NCI-H2029 treated with DMSO at 0.1 percent for 48 hours (cell line): Measurements from ENCODE around the gene KCNH4.
A peak's percentile ranks its signal among the peaks of the same experiment; 100 is the strongest.

Experiments used
- DNase-seq: peaks from one replicate; lab custom pipeline; 2025; lab: John Stamatoyannopoulos, UW

Gene KCNH4

DNA sequence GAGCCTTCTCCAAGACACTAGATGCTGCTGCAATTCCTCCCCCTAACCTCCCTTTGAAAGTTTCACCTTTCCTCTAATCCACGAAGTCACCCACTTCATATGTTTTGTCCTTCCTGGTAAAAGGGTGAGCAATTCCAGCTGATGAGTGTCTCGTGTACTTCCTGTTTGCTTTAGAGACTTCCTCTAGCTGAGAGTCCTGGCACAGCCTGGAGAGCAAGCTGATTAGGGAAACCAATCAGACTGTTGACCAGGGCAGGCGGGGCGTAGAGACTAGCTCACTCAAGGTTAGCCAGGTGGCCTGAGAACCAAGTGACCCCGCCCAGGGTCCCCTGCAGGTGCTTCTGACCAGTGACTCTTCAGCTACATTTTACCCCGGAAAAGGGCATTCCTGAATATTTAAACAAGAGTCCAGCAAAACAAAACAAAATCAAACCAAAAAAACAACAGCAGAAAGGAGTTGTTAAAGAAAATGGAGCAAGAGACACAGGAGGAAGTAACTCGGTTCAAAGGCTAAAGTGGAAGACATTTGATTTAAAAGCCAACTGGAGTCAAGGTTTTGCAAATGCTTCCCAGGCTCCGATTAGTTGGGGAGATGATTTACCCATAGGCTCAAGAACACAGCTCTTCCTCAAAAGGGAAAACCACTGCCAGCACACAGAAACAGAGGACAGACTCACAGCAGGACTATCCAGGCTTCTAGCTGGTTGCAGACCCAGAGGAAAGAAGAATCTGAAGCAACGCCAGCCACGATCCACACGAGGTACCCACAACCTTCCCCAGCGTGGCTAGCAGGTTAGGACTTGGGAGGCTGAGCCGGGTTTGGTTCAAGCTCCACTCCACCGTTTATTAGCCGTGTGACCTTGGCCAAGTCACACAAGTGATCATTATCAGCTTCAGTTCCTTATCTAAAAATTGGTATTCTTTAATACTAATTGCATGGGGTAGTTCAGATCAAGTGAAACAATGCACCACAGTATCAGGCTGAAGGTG is 45.0 kb downstream of the KCNH4 start:
- peak; percentile 79 for DNase-seq

DNA sequence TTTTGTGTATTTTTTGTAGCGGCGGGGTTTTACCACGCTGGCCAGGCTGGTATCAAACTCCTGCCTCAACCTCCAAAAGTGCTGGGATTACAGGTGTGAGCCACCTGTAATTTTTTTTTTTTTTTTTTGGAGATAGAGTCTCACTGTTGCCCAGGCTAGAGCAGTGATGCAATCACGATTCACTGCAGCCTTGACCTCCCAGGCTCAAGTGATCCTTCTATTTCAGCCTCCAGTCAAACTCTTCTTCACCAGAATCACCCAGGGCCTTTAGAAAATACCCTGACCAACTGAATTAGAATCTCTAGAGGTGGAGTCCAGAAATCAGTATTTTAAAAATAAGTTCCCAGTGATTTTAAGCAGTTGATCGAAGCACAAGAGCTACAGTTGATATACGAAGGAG is 45.8 kb downstream of the KCNH4 start:
- DNase-seq: no peak

DNA sequence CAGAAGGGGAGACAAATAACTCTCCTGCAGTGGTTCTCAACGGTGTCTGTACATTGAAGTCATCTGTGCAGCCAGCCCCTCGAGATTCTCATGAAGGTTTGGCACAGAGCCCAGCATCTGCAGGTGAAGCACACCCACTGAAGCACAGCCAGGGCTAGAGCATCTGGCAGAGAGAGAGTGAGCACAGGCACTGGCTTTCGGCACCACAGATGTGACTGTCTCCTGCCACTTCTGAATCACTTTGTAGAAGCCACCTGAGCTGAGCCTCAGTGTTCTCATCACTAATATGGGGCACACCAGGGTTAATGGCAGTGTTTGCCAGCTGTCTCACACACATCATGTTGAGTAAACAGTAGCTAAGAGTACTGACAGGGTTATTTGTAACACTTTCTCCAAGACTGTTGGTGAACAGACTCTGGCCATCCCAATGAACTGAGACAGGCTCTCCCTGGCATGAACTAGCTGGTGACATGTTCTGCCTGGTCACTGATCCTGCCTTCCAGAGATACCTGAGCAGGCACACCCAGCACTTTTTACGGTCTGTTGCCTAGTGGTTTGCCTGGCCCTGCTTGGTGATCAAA is 47.4 kb downstream of the KCNH4 start:
- DNase-seq: peak; percentile 81

DNA sequence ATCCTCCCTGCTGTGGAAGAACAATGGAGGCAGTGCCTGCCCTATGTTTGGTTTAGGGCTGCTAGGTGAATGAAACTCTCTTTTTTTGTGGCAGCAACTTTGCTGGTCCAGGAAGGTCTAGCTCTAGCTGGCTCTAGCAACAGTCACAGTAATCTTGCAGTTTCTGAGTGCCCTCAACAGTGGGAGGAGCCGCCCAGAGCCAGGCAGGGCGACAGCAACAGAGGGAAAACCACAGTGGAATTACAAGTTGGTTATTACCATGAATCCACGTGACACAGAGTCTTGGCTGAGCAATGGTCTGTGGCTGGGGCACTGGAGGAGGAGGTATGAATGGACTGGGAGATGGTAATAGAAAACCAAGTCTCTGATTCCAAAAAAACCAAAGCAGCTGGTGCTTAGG is 48.0 kb downstream of the KCNH4 start:
- DNase-seq: peak; percentile 75

DNA sequence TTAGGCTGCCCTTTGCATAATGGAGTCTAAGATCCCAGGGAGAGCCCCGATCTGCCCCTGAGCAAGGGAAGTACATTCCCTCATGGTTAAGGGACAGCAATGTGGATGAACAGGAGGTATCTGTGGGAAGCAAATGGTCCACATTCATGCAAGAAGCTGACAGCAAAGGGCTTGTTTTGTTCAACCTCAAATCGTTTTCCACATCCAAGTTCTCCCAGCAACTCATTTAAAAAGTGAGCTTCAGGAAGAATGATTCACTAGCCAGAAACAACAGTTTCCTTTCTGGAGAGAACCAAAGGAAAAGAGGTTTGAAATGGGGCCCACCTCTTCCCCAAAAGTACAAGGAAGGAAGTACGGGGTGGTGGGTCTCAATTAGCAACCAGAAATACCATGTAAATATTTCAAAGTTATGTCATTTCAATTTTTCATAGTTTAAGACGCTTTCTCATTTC is 48.9 kb downstream of the KCNH4 start:
- no peak for DNase-seq

DNA sequence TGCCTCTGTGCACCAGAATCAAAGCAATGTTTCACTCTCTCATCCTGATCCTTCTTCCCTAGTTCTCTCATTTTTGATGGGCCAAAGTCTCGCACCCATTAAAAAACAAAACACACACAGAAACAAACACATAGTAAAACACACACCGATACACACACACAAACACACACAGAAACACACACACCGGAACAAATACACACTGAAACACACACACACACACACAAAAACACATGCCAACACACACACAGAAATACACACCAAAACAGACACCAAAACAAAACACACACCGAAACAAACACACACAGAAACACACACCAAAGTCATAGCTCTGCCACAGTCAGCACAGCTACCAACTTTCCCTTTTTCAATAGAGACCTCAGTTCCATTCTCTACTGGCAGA is 49.7 kb downstream of the KCNH4 start:
- DNase-seq: no peak

DNA sequence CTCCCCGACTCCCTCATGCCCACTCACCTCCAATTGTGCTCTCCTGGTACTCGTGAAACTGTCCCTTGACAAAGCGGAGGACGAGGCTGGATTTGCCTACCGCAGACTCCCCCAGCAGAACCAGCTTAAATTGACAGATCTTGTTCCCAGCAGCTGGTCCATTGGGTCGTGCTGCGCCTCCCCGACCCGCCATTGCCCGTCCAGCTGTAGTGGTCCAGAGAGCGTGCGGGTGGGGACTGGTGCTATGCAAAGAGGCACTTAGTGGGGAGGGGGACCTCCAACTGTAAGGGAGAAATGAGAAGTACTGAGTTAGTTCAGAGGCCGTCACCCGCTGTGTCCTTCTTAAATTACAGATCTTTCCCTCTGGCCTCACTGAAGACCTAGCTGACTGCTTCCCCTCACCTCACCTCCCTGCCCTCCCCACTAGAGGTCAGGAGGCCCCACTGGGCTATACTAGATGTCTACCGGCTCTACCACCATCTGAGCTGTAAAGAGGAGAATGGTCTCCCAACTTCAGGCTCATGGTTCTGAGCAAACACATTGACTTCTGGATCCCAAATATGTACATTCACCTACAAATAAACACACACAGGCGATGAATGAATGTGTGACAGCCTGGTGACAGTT is 50.5 kb downstream of the KCNH4 start:
- no peak for DNase-seq

DNA sequence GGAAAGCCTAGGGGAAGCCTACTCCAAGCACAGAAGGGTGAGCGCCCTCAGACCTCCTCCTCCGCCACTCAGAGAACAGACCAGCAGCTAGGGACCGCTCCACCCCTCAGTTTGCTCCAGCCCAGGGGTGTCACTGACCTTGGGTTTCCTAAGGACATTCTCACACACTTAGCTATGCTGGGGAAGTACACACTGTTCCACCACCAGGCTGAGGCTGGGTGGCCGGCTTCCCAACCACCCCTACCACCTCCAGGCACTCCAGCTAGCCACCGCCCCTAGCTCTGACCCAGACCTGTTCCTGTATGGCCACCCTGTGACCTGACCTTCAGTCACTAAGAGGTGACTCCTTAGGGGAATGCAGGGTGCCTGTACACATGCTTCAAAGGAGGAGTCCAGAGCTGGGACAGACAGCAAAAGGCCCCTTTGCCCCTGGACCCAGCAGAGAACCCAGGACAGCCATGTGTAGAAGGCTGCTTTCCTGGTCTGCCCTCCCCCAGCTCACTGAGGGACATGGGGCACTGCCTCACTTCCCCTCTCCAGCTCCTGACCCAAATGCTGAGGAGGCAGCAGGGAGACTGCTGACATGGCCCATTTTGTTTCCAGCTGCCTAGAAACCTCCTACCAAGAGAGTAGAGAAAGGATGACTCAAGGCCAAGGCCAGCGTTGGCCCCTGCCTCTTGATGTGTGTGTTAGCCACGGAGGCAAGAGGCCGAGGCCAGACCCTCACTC is 51.7 kb downstream of the KCNH4 start:
- no peak for DNase-seq

DNA sequence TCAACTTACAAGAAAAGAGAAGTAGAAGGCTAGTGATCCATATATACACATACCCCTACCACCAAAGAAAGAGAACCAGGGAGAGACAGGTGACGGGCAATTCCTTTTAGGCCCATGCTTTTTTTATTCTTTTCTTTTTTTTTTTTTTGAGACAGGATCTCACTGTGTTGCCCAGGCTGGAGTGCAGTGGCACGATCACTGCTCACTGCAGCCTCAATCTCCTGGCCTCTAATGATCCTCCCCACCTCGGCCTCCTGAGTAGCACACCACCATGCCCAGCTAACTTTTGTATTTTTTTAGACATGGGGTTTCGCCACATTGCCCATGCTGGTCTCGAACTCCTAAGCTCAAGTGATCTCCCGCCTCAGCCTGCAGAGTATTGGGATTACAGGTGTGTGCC is 53.5 kb downstream of the KCNH4 start:
- DNase-seq: no peak

DNA sequence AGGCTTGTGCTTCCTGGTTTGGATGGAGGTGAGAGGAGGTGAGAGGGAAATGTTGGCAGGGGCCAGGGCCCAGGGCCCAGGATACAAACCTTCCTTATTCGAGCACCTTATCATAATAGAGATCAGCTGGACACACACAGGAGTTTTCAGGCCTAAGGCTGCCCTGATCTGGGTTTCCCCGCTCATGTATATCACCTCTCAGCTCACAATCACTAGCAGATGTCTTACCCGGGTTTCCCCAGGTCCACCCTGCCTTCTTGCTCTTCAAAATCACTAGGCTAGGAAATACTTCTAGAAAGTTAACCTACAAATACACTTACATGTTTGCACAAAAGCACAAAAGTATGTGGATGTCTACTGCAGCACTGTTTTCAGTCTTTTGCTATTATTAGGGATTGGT is 54.1 kb downstream of the KCNH4 start:
- DNase-seq: no peak

DNA sequence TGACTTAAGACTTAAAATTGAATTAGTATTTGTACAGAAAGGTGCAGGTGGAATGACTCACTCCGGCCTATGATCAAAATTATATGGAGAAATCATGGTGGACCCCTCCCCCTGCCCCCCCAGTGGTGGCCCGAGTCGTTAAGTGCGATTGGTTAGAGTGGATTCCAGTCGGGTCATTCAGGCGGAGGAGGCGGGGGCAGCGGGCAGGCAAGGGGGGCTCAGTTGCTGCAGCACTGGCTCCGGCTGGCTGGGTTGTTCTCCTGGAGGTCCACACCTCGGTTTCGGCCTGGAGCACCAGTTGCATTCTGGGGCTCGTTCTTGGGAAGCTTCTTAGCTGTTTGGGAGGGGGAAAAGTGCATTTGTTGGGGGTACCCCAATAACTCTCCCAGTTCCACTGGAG is 55.4 kb downstream of the KCNH4 start:
- no peak for DNase-seq

DNA sequence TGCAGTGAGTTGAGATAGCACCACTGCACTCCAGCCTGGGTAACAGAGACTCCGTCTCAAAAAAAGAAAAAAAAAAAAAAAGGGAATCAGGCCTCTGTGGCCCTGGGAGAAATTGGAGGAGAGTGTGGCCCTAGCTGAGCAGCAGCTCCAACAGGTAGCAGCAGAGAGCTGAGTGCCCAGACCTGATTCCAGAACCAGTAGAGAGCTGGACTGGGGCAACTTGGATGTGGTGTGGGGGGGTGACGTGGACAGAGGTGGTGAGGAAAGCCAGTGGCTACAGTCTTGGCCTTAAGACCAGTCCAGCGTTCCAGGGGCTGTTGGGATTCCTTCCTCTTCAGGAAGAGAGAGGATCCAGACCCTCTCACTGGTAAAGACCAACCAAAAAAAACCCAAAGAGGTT is 56.7 kb downstream of the KCNH4 start:
- DNase-seq: no peak

DNA sequence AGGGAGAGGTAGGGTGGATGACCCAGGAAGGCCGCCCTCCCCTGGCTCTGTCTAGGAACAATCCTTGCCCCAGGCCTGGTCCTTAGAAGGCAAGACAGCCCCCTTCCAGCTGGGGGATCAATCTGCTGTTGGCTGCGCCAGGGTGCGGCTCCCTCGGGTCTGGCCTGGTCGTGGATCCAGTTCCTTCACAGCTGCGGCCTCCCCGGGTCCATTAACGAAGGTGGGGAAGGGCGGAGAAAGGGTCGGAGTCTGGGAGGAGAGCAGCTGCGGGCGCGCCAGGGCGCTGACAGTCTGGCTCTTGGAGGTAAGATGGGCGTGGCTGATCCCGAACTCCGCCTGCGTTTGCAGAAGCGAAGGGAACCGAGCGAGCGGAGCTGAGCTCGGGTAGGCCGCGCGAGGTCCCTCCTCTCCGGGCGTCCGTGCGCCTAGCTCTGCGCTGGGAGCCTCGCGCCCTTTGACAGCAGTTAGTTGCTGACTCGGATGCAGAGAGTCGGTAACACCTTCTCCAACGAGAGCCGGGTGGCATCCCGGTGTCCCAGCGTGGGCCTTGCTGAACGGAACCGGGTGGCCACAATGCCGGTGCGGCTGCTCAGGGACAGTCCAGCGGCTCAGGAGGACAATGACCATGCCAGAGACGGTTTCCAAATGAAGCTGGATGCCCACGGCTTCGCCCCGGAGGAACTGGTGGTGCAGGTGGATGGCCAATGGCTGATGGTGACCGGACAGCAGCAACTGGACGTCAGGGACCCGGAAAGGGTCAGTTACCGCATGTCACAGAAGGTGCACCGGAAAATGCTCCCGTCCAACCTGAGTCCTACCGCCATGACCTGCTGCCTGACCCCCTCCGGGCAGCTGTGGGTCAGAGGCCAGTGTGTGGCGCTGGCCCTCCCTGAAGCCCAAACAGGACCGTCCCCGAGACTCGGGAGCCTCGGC is 58.3 kb downstream of the KCNH4 start, which contains the start of gene HSPB9:
HSPB9 (plus strand) TSS at position 434 of the 933 bp plus-strand sequence; CDS start at position 481, 47 bp downstream.
- no peak for DNase-seq

DNA sequence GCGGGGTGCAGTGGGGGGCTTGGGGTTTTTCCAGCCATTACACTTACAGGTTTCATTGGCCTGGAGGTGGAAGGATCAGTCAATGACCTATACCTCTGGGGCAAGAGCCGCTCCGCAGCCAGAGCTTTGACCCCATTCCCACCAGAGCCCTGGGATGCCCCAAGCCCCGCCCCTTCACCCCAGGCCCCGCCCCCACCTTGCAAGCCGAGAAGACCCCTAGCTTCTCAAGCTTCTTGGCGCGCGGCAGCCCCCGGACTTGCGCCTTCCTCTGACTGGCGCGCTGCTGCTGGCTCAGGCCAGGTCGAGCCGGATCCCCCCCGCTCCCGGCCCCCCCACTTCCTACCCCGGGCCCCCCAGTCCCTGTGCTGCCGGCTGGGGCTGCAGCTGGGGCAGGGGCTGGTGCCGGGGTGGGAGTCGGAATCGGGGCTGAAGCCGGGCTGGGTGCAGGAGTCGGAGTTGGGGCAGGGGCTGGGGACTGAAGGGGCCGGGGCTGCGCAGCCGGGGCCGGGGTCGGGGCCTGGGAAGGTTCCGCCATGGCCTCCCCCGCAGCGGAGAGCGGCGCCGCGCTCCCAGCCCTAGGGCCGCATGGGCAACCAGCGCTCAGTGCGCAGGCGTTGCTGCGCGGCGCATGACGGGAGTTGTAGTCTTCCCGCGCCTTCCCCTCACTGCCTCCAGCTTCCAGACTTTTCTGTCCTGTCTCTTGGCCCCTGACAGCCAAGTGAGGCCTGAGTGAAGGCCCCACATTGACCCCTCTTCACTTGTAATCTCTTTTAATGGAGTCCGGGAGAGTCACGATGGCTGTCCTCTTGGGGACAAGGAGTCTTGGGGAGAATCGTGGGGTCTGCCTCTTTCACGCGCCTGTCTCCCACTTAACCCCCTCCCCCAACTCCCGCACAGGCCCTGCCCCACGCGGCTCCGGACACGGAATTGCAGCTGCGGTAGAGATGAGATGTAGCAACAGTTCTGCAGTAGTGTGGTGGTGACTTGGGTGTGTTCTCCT is 59.9 kb downstream of the KCNH4 start, which contains the start of gene KAT2A:
KAT2A (minus strand) TSS at position 598 of the 1,000 bp plus-strand sequence; CDS start at position 535, 63 bp downstream.
- no peak for DNase-seq

DNA sequence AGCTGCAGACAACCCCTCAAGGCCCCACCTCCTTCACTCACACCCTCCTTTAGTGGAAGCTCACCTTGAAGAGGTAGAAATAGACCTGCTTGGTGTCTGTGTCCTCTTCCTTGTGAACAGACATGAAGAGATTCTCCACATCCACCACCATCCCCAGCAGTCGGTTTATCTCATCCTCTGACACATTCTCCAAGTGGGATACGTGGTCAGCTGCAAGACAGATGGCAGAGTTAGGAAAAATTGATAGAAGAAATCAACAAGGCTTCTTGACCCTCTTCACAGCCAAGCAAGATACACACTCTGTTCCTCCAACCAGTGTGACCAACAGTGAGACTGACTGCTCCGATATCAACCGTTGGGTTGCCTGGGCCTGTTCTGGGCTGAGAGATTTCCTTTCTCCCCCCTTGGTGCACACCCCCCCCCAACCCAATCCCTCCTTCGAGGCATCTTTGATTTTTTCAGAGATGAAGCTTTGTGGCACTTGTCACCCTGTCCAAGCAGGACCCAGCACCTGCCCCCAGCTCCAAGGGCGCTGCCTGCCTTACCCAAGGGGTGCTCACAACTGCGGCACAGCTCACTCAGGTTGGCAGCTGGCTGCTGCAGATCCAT is 60.7 kb downstream of the KCNH4 start:
- no peak for DNase-seq

DNA sequence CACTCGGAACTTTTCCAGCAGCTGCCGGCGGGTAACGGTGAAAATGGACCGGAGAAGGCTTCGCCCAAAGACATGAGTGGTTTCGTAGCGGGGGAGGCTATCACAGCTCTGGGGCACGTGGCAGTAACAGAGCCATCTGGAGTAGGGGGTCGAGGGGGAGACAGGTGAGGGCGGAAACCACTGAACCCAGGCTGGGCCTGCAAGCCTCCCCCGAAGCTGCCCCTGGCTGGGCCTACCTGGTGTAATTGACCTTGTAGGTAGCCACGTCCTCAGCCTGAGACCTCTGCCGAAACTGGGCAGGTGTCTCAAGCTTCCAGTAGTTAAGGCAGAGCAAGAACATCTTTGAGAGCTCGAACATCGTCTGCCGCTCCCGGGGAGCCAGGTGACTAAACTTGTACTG is 61.6 kb downstream of the KCNH4 start:
- DNase-seq: no peak

DNA sequence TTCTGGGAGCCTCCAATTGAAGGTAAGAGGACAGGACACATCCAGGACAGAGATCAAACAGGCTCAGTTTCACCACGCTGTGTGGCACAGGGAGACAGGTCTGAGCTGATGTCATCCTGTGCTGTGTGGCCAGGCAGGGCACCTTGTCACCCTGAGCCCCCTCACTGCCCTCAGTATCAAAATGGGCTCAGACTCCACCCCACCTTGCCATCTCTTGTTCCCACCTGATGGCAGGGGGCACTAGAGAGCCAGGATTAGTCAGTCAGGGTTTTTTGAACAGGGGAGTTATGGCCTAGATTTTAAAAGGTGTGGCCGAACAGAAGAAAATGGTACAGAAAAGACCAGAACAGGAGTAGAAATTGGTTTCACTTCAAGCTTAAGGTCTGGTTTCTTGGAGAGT is 62.4 kb downstream of the KCNH4 start:
- no peak for DNase-seq

DNA sequence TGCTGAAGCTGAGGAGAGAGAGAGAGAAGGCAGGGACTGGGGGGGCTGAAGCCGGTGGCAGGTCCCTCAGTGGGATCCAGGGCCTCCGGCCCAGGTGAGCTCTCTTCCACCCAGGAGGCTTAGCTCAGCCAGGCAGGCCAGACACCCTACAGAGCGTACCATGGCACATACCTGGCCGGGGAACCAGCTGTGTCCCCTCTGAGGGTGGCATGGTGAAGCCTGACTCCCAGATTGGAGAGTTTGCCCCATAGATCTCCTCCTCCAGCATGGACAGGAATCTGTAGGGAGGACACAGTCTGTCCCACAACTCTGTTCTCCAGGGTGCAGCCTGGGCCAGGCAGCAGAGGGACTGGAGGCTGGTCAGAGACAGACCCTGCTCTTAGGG is 62.8 kb downstream of the KCNH4 start:
- no peak for DNase-seq
